B cell (primary cell): ENCODE data around the gene ELMO1. TPM values are rescaled to one million over a fixed set of nuclear protein-coding genes. Genes with fewer than 3 reads are reported as not detected.

ENCODE experiments used
- ATAC-seq: fragments of 200-7000 bp; cut with Tn5 transposase; one replicate; pipeline ENCODE4 v1.10.0; 2021; ENCODE audit warnings: low read depth, mild to moderate bottlenecking, moderate number of reproducible peaks, moderate library complexity
- CTCF ChIA-PET: fragments of 350-600 bp; sonication (Branson Sonifier 250); formaldehyde crosslinking; loops from one replicate; lab custom pipeline; 2021; ENCODE audit warnings: antibody characterized with exemption, inconsistent platforms; lab: Charles Lee
- POLR2A ChIA-PET: fragments of 350-600 bp; sonication (Branson Sonifier 250); formaldehyde crosslinking; loops from one replicate; lab custom pipeline; 2021; ENCODE audit warnings: antibody characterized with exemption; lab: Charles Lee
- DNase-seq: peaks from one replicate; pipeline ENCODE4 v3.0.0; 2013
- H2AFZ ChIP-seq: 2 replicates; pipeline ENCODE4 v1.6.1; 2012; ENCODE audit warnings: mild to moderate bottlenecking, low read depth, low read length; ENCODE audit not compliant: insufficient read depth, poor library complexity, severe bottlenecking
- H3K27ac ChIP-seq, 2 donors: 1 replicate in 1 of 2; 2 replicates in 1 of 2; pipeline ENCODE4 v1.5.1; 2012 to 2013; ENCODE audit warnings: low read length in 2 of 2, mild to moderate bottlenecking in 2 of 2, moderate library complexity in 1 of 2
- H3K27me3 ChIP-seq, 4 experiments: fragments of 200-600 bp in 1 of 4; sonication (generic) in 1 of 4; replicated peaks in 1 of 4; 1 replicate in 2 of 4; 2 replicates in 2 of 4; pipeline versions ENCODE4 v1.6.1 to v1.7.0; 2013 to 2016; ENCODE audit warnings: low read length in 3 of 4, mild to moderate bottlenecking in 2 of 4, mixed read lengths in 1 of 4, moderate library complexity in 1 of 4; ENCODE audit not compliant: insufficient read depth in 4 of 4, control insufficient read depth in 3 of 4; ENCODE audit errors: control extremely low read depth in 1 of 4
- H3K36me3 ChIP-seq, 2 experiments: replicated peaks in 1 of 2; 1 replicate in 1 of 2; 2 replicates in 1 of 2; pipeline versions ENCODE4 v1.6.1 to v1.7.1; 2013; ENCODE audit warnings: low read length in 1 of 2; ENCODE audit not compliant: insufficient read depth in 2 of 2, control insufficient read depth in 1 of 2; ENCODE audit errors: control extremely low read depth in 1 of 2, extremely low read depth in 1 of 2
- H3K4me1 ChIP-seq, 2 donors: fragments of 200-600 bp in 1 of 2; sonication (generic) in 1 of 2; 1 replicate in 1 of 2; 2 replicates in 1 of 2; pipeline versions ENCODE4 v1.5.1 to v1.6.1; 2013 to 2017; ENCODE audit warnings: low read length in 2 of 2; ENCODE audit not compliant: control insufficient read depth in 2 of 2, insufficient read depth in 2 of 2
- H3K4me2 ChIP-seq: replicated peaks from 2 replicates; pipeline ENCODE3; 2012; ENCODE audit warnings: mild to moderate bottlenecking, low read depth, low read length; ENCODE audit not compliant: poor library complexity, severe bottlenecking
- H3K4me3 ChIP-seq, 5 experiments: fragments of 200-600 bp in 1 of 5; sonication (generic) in 1 of 5; 1 replicate in 3 of 5; 2 replicates in 2 of 5; pipeline versions ENCODE4 v1.5.1 to v1.7.0; 2011 to 2016; ENCODE audit warnings: low read length in 4 of 5, mild to moderate bottlenecking in 4 of 5, low read depth in 2 of 5, control low read depth in 1 of 5, moderate library complexity in 1 of 5; ENCODE audit not compliant: insufficient read depth in 1 of 5; ENCODE audit errors: control extremely low read depth in 1 of 5, extremely low read depth in 1 of 5
- H3K79me2 ChIP-seq: fragments of 200-600 bp; sonication (generic); one replicate; pipeline ENCODE4 v1.6.0; 2016; ENCODE audit warnings: low read length; ENCODE audit not compliant: control insufficient read depth, insufficient read depth
- H3K9ac ChIP-seq: fragments of 200-600 bp; sonication (generic); 2 replicates; pipeline ENCODE4 v1.6.1; 2017; ENCODE audit warnings: mild to moderate bottlenecking, low read length, moderate library complexity
- H3K9me3 ChIP-seq, 3 donors: one replicate each; pipeline versions ENCODE4 v1.6.1 to v1.7.1; 2013; ENCODE audit warnings: low read length in 2 of 3; ENCODE audit not compliant: control insufficient read depth in 2 of 3, insufficient read depth in 1 of 3; ENCODE audit errors: control extremely low read depth in 1 of 3
- H4K20me1 ChIP-seq: 2 replicates; pipeline ENCODE4 v1.6.0; 2012; ENCODE audit warnings: mild to moderate bottlenecking, low read length; ENCODE audit not compliant: insufficient read depth, control insufficient read depth, poor library complexity, severe bottlenecking
- H3K27ac Mint-ChIP-seq: one replicate; pipeline ENCODE4 v1.8.0; 2021; ENCODE audit warnings: mixed read lengths
- H3K27me3 Mint-ChIP-seq: one replicate; pipeline ENCODE4 v1.8.0; 2021; ENCODE audit warnings: mixed read lengths
- H3K4me1 Mint-ChIP-seq: one replicate; pipeline ENCODE4 v1.8.0; 2021; ENCODE audit warnings: mixed read lengths
- H3K4me3 Mint-ChIP-seq: one replicate; pipeline ENCODE4 v1.8.0; 2021; ENCODE audit warnings: mixed read lengths
- H3K9me3 Mint-ChIP-seq: one replicate; pipeline ENCODE4 v1.8.0; 2022; ENCODE audit warnings: mixed read lengths; ENCODE audit not compliant: insufficient read depth
- CTCF ChIP-seq: fragments of 200-600 bp; IDR thresholded peaks from one replicate; pipeline ENCODE4 v1.8.0; 2022; ENCODE audit warnings: antibody characterized with exemption, mild to moderate bottlenecking
- EZH2 ChIP-seq: IDR thresholded peaks from 2 replicates; pipeline ENCODE4 v1.6.1; 2012; ENCODE audit warnings: borderline replicate concordance, low read depth, mild to moderate bottlenecking, moderate library complexity, low read length; ENCODE audit not compliant: insufficient read depth, poor library complexity, severe bottlenecking
- WGBS: methylation state at CpG from one replicate; pipeline ENCODE4 v1.1.5; 2013; ENCODE audit warnings: missing lambda C conversion rate; ENCODE audit not compliant: insufficient coverage; 5-methylcytosine and 5-hydroxymethylcytosine counted together
- intact Hi-C: fragments of 100-400 bp; cut with micrococcal nuclease; formaldehyde crosslinking; loops from one replicate; pipeline ENCODE4 v1.10.0; 2022
- polyA plus RNA-seq: library from polyadenylated mRNA; depleted of rRNA; stranded (reverse); fragments of >200 nt; gene quantifications from 2 replicates; pipeline ENCODE4 v1.2.3, GENCODE V29; 2012
- total RNA-seq, 2 donors: library from RNA; stranded (reverse); fragments of 120-200 nt in 1 of 2; gene quantifications; 1 replicate in 1 of 2; 2 replicates in 1 of 2; pipeline versions ENCODE4 v1.2.3 to v1.2.4, GENCODE V29; 2013 to 2022

Gene ELMO1
- total and polyA plus RNA-seq, 2 donors (not counting 1 experiment from before 2014, with no cell fraction given), result 44.7 to 177 TPM

- H3K27me3 ChIP-seq, result no peaks in the 10 kb centered on the region
- peaks cover 12% of the 10 kb centered on the region for H3K4me1 Mint-ChIP-seq
- peaks cover 19 to 71% of the 10 kb centered on the region in 2 experiments for H3K36me3 ChIP-seq
- ChIA-PET POLR2A (no interaction called here), CTCF (interaction anchor here (0.7 to 9.3 kb wide), 8 partner anchors 10 to 296 kb away, joined by 3 to 71 read pairs (median 4); no protein-coding TSS in a partner anchor)
- ATAC-seq (no peak), DNase-seq (no peak)
- no peak for TF ChIP-seq EZH2
- no peak for TF ChIP-seq CTCF
- H3K27ac ChIP-seq, result no peak overlapping the region
- H2AFZ ChIP-seq, result no peak overlapping the region
- H4K20me1 ChIP-seq, result no peaks in the 10 kb centered on the region
- H3K4me3 ChIP-seq, result no peak overlapping the region
- no peaks in the 10 kb centered on the region for H3K9me3 ChIP-seq
- no peak overlapping the region for H3K27ac Mint-ChIP-seq
- intact Hi-C loops, result no loop called here
- WGBS, result 14% methylated on average over 8 of the region's 8 CpGs
- no peak overlapping the region for H3K9ac ChIP-seq
- H3K79me2 ChIP-seq, result no peaks in the 10 kb centered on the region
- H3K4me2 ChIP-seq, result no peak overlapping the region
- H3K27me3 Mint-ChIP-seq, result no peaks in the 10 kb centered on the region
- H3K4me1 ChIP-seq, result peaks cover 7 to 11% of the 10 kb centered on the region in 2 donors
- no peaks in the 10 kb centered on the region for H3K9me3 Mint-ChIP-seq
- no peak overlapping the region for H3K4me3 Mint-ChIP-seq
These were observed 236.1 kb downstream of the ELMO1 start for GRCh38 chr7:37212556-37212955.

- intact Hi-C loops, result no loop called here
- ATAC-seq (no peak), DNase-seq (no peak)
- ChIA-PET POLR2A (no interaction called here), CTCF (interaction anchor here (0.8 to 9.3 kb wide), 5 partner anchors 13 to 297 kb away, joined by 3 to 71 read pairs (median 10); no protein-coding TSS in a partner anchor)
- Histone ChIP-seq H3K4me3 (no peak overlapping the region), H3K27me3 (no peaks in the 10 kb centered on the region), H3K4me1 (peaks cover 7 to 11% of the 10 kb centered on the region in 2 donors), H3K4me2 (no peak overlapping the region), H2AFZ (no peak overlapping the region), H3K36me3 (peaks cover 19 to 67% of the 10 kb centered on the region in 2 experiments), H3K79me2 (no peaks in the 10 kb centered on the region), H3K9me3 (no peaks in the 10 kb centered on the region), H3K27ac (no peak overlapping the region), H4K20me1 (no peaks in the 10 kb centered on the region), H3K9ac (no peak overlapping the region)
- Mint-ChIP-seq H3K4me1 (peaks cover 12% of the 10 kb centered on the region), H3K27me3 (no peaks in the 10 kb centered on the region), H3K9me3 (no peaks in the 10 kb centered on the region), H3K4me3 (no peak overlapping the region), H3K27ac (no peak overlapping the region)
- no peak for TF ChIP-seq CTCF
- no peak for TF ChIP-seq EZH2
These were observed 236.6 kb downstream of the ELMO1 start for GRCh38 chr7:37212051-37212450.
